ENCODE measurements around the gene RFPL2.
"Not testable (repeated sequence)": the region's sequence is repeated elsewhere in the genome, so short reads cannot be mapped to it uniquely, and the experiment has no call there.

Gene RFPL2

DNA sequence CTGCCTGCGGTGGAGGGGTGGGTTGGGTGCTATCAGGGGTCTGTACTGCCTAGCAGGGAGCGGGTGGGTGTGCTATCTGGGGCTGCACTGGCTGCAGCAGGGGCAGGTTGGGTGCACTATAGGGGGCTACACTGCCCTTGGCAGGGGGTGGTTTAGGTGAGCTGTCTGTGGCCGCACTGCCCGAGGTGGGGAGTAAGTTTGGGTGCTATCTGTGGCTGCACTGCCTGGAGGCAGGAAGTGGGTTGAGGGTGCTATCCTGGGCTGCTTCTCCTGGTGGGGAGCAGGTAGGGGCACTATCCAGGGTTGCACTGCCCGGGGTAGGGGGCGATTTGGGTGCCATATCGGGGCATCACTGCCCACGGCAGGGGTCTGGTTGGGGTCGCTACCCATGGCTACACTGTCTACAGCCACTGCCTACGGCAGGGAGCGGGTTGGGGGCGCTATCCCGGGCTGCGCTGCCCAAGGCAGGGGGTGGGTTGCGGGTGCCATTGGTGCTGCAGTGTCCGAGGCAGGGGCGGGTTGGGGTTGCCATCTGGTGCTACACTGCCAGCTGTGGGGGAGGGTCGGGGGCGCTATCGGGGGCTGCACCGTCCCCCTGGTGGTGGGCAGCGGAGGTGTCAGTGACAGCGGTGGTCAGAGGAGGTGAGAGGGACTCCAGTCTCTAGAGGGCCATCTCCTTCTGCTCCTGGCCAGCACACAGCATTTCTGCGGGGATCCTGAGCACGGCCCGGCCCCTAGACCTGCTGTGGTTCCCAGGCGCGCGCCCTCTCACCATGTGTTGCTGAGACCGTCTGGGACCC lies 1.3 kb upstream of the RFPL2 start:
- no peak for DNase-seq (ENCODE audit: low read depth)

DNA sequence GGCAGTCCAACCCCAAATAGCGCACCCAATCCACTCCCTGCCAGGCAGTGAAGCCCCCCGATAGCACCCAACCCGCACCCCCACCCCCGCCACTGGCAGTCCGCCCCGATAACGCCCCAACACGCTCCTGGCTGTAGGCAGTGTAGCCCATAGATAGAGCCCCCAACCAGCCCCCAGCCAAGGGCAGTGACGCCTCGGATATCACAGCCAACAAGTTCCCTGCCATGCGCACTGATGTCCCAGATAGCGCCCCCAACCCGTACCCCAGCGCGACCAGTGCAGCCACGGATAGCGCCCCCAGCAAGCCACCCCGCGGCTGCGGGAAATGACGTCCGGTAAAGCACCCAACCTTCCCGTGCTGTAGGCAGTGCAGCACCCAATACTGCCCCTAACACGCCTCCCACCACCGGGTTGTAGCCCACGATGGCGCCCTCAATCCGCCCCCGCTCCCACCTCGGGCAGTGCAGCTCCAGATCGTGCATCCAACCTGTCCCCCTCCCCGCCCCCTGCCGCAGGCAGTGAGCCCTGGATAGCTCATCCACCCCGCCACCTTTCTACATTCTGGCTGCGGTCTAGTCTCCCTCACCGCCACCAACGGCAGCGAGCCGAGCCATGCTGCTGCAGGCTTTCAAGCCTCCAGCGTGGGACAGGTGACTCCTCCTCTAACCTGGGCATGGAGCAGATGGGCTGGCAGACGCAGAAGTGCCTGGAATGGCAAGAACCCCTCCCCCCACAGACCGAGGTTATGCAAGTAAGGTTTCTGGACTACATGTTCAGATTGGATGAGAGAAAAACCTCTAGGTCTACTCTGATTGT lies 625 bp downstream of the RFPL2 start:
- no peak for DNase-seq (ENCODE audit: low read depth)

DNA sequence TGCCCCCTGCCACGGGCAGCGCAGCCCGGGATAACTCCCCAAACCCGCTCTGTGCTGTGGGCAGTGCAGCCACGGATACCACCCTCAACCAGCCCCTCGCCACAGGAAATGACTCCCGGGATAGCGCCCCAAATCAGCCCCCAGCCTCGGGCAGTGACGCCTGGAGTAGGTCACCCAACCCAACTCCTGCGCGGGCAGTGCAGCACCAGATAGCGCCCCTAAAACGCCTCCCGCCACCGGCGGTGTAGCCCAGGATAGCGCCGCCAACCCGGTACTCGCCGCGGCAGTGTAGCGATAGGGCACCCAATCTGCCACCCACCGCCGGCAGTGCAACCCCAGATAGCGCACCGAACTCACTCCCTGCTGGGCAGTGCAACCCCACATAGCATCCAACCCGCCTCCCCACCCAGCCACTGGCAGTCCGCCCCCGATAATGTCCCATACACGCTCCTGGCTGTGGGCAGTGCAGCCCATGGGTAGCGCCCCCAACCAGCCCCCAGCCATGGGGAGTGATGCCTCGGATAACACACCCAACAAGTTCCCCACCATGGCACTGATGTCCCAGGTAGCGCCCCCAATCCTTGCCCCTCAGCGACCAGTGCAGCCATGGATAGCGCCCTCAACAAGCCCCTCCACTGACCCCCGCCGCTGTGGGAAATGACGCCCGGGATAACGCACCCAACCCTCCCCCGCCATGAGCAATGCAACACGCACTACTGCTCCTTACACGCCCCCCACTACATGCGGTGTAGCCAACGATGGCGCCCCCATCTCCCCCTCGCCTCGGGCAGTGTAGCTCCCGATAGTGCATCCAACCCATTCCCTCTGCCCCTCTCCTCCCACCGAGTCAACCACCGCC lies 1.5 kb downstream of the RFPL2 start:
- no peak for DNase-seq (ENCODE audit: low read depth)

DNA sequence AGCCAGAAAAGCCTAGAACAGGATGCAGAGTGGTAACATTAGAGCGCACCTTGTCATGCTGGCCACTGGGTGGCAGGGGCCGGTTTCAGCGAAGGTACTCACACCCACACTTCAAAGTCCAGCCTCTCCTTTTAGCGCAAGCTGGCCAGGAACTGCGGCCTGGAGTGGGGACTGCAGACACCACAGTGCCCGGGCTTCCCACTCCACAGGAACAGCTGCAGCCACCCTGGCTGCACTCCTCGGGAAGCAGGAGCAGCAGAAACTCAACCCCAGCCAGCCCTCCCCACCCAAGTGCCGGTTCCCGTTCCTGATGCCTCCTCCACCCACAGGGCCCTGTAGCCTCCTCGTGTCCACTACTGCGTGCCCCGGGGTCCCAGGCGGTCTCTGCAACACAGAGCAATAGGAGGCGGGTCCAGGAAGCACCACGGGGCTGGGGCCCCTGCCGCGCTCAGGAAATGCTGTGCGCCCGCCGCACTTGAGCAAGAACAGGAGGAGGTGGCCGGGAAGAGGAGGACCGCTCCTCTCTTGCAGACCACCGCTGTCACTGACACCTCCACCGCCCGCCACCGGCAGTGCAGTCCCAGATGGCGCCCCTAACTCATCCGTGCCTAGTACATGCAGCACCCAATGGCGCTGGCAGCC lies 2.2 kb downstream of the RFPL2 start:
- no peak for DNase-seq (ENCODE audit: low read depth)

DNA sequence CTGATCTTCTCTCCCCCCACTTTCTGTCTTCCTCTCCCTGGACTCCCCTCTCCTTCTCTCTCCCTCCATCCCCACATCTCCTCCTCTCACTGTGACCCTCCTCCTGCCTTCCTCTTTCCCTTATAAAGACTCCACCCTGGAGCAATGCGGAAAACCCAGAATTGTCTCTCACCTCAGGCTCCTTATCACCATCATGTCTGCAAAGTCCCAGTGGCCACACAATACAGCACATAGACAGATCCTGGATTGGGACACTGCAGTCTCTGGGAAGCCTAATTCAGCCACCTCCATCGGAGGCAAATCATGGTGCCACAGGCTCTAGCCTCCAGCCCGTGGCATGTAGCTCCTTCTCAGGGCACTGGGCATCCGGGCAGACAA lies 2.7 kb downstream of the RFPL2 start:
- DNase-seq (ENCODE audit: low read depth): no peak

DNA sequence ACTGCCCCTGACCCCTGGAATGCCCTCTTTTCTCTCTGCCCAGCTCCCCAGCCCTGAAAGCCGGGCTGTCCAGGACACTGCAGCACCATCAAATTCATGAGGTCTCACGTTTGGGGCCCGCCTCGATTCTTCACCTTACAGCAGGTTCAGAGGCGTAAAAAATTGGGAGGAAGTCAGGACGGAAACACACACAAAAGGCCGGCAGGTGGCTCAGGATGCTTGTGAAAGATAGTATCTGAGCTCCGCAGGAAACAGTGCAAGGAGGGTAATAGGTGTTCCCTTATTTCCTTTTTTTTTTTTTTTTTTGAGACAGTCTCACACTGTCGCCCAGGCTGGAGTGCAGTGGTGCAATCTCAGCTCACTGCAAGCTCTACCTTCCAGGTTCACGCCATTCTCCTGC lies 4.1 kb downstream of the RFPL2 start:
- no peak for DNase-seq (ENCODE audit: low read depth)

DNA sequence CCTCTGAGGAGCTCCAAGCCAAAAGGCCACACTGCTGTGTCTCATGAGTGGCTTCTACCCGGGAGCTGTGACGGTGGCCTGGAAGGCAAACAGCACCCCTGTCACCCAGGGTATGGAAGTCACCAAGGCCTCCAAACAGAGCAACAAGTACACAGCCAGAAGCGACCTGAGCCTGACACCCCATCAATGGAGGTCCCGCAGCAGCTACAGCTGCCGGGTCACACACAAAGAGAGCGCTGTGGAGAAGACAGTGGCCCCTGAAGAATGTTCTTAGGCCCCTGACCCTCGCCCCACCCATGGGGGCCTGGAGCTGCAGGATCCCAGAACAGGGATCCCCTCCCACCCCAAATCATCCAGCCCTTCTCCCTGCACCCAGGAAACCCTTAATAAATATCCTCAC lies 4.9 kb downstream of the RFPL2 start:
- DNase-seq (ENCODE audit: low read depth): no peak

DNA sequence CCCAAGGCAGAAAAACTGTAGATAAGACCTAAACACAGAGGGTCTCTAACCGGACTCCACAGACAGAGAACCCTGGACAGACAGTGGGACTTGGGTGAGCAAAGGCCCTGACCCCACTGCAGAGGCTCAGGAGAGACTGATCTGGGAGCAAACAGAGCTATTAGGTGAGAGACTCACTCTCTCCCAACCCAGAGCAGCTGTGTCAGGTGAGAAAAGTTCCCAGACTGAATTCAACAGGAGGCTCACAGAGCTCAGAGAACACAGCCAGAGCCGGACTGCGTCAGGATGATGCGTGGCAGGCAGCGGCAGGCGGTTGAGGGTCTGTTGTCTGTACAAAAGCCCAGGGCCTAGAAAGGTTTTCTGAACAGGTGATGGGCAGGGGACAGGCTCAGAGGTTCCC lies 5.5 kb downstream of the RFPL2 start:
- DNase-seq (ENCODE audit: low read depth): no peak

DNA sequence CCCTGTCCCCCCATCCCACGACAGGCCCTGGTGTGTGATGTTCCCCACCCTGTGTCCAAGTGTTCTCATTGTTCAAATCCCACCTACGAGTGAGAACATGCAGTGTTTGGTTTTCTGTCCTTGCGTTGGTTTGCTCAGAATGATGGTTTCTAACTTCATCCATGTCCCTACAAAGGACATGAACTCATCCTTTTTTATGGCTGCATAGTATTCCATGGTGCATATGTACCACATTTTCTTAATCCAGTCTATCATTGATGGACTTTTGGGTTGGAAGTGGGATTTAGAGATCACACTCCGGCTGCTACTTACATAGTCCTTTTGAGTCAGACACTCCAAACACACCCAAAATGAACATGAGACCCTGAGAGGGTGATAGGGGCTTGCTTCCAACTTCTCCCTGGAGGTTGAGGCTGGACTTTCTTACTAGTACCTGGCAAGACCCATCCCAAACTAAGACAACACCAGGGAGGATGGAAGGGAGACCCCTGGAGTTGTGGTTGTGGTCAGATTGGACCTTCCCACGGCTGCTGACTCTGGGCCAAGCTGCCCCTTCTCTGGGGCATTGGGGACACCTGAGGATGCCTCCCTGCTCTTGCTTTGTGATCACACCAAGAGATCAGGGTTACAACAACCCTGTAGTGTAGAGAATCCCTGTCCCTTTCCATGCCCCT lies 7.2 kb downstream of the RFPL2 start:
- DNase-seq (ENCODE audit: low read depth): not testable (repeated sequence)

DNA sequence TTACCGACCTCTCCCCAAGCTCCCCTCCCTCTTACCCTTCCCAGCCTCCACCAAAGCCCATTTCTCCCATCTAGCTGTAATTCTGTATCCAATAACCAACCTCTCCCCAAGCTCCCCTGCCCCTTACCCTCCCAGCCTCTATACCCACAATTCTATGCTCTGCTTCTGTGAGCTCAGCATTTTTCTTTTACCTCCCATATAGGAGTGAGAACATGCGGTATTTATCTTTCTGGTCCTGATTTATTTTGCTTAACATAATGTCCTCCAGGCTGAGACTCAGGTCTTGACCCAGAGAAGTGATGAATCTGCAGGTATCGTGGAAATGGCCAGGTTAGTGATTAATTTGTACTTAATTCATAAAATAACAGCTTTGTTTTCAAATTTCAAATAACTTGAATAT lies 9.0 kb downstream of the RFPL2 start:
- DNase-seq (ENCODE audit: low read depth): not testable (repeated sequence)

DNA sequence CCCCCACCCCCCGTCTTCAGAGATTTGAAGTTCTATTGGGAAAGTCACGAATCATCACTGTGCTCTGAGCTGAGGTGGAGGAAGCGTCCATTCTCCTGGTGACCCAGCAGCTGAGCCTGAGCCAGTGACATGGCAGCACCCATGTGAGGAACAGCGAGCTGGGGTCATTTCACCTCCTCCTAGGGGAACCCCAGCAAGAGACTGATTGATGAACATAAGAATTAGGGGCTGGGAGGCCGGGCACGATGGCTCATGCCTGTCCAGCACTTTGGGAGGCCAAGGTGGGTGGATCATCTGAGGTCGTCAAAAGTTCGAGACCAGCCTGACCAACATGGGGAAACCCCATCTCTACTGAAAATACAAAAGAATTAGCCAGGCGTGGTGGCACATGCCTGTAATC lies 11.5 kb downstream of the RFPL2 start:
- not testable (repeated sequence) for DNase-seq (ENCODE audit: low read depth)

DNA sequence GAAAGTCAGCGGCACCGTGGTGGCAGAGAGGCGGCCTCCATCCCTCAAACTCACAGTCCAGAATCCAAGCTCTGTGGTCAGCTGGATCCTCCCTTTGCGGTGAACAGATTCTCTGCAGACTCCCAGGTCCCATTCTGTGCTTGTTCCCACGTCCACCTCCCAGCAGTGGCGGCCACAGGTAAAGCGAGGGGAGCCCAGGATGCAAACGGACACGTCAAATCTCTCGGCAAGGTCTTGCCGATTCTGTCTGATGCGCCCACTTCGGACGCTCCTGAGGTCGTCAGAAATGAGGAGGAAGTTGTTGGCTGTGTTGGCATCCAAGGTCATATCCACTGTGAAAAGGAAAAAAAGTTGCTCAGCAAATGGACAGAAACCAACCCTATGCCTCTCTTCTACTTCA lies 13.9 kb downstream of the RFPL2 start:
- not testable (repeated sequence) for DNase-seq (ENCODE audit: low read depth)

DNA sequence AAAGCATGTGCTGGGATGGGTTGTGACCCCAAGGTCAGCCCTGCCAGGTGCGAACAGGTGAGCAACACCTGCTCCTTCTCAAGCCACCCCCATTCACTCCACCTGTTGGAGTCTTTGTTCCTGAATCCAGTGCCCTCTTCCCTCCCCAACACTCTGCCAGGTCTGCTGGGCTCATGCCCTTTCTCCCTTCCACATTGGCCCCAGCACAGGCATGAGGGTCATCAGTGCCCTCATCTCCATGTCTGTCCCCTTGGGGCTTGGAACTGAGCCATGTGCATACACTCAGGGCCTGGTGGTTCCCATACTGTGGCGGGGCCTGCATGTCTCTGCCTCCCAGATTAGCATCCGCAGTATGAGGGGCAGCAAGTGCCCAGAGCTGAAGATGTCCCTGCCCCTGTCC lies 19.1 kb downstream of the RFPL2 start:
- no peak for DNase-seq (ENCODE audit: low read depth)

DNA sequence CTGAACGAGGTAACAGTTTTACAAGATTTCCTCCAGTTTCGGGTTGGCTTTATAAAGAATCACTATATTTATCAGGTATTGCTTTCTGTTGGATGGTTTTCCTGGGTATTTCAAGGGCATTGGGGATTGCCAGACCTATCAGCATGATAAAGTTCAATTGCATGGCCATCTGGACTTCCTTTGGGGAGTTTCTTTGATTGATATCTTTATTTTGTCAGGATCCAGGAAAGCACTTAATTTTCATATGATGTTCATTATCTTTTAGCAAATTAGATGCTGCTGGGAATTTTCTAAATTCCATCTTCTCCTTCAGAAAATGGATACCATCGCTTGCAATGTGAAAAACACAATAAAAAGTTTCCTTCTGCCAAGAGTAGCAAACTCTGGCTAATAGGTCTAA lies 21.2 kb downstream of the RFPL2 start:
- DNase-seq (ENCODE audit: low read depth): no peak

DNA sequence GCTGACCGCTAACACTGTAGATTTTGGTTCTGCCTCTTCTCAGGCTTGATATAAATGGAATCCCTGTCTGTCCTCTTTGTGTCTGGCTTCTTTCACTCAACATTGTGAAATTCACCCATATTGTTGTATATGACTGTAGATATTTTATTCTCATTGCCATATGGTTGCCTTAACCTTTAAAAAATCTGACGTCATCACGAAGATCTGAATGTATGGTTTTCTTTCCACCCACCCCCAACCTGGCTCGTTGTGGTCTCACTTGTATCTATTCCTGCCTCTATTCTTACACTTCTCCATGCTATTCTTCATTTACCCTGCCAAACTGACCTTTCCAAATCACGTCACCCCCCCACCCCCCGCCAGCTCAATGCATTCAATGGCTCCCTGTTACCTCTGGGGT lies 23.8 kb downstream of the RFPL2 start:
- no peak for DNase-seq (ENCODE audit: low read depth)

DNA sequence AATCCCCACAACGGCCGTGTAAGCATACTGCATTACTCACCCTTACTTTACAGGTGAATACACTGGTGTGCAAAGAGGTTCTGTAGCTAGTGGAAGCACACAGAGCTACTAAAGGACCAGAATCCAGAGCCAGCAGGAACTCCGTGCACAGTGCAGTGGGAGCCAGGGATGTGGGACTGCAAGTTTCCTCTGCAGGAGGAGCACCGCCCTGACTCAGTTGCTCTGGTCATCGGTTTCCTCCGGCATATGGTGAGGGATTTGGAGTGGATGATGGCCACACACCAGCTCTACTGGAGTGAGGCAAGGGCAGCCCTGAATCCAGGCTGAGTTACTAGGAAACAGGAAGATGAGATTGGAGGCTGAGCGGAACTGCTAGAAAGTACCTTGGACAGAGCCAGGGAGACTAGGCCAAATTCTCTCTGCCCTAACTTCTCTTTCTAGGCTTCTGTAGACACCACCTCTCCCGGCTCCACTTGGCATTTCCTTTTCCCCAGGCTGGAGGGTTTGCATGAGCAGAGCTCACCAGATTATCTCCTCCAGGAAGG lies 27.6 kb downstream of the RFPL2 start:
- DNase-seq (ENCODE audit: low read depth): no peak

DNA sequence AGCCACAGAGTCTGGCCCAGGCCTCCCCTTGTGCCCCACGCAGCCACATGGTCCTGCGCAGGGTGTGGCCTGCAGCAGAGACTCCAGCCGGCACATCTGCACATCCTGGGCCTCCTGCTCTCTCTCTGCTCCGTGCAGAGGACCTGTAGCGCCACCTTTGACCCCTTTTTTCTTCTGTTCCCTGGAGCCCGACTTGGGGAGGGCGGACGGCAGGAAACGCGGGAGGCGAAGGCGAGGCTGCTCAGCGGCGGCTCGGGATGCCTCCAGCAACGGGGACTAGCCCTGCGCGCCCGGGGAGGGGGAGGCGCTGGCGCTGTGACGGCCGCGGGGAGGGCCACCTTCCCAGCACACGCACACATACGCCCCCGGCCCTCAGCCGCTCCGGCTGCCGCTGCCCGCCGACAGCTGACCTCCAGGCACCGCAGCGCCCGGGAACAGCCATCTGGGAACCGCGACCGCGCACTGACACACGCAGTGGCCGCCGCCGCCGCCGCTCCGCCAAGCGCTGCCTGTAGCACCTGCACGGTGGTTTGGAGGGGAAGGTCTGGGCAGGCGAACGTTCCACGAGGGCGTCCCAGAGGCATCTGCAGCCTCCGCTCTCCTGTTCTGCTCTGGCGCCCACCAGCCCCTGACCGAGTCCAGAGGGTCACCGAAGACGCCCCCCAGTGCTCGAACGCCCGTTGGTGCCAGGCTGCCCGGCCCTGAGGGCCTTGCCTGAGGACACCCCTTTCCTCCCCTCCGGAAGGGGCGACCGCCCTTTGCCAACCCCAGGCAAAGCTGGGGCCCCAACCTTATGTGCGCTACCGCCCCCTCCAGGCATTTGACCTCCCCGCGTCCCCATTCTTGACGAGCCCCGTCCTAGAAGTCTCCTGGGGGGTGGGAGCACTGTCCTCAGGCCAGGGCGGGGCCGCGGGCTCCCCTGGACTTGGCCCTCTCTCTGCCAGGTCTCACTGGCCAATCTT lies 28.9 kb downstream of the RFPL2 start:
- no peak for DNase-seq (ENCODE audit: low read depth)

DNA sequence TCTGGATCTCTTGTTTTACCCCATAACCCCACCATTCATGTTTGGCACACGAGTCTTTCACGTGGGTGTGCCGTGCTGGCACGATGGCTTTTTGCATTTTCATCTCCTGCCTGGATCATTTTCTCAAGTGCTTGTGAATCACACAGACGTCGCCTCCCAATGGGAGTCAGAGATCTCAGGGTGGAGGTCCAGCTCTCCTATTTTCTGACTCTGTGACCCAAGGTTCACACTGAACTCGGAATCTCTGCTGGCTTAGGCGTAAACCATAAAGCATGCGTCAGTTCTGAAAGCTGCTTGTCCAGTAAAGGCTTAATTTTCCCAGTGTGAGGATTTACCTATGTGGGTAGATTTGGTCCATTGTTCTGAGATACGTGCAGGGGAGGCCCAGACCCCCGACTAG lies 29.8 kb downstream of the RFPL2 start:
- DNase-seq (ENCODE audit: low read depth): no peak

DNA sequence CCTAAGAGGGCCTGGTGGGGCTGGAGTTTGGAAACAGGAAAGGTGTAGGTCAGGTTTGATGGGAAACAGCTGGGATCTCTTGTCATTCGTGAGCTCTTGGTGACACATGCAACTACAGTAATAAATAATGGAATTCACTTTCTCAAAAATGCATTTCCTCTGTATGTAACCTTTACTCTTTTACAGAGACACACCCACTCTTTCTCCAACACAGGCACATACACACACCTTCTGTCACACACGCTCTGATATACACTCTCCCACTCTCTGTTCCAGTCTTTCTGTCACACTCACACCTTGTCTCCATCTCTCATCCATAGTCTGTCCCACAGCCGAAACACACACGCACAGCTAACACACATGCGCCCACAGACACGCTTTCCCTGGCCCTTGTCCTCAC lies 39.2 kb downstream of the RFPL2 start:
- no peak for DNase-seq (ENCODE audit: low read depth)
